GM23248 (cell line): Measurements from ENCODE around the gene CTRB2. TPM values are rescaled to one million over a fixed set of nuclear protein-coding genes. Genes with fewer than 3 reads are reported as not detected.

ENCODE experiments used
- DNase-seq: peaks from one replicate; pipeline ENCODE4 v3.0.0-alpha.2; 2015
- H2AFZ ChIP-seq: fragments of 200-600 bp; sonication (generic); 2 replicates; pipeline ENCODE4 v1.6.1; 2016; ENCODE audit warnings: antibody characterized with exemption
- H3F3A ChIP-seq: fragments of 200-600 bp; sonication (generic); 2 replicates; pipeline ENCODE4 v1.6.1; 2016; ENCODE audit warnings: mild to moderate bottlenecking, antibody characterized with exemption, mixed run types; ENCODE audit not compliant: insufficient read depth
- H3K27ac ChIP-seq: fragments of 200-600 bp; sonication (generic); 2 replicates; pipeline ENCODE4 v1.5.1; 2016; ENCODE audit warnings: mild to moderate bottlenecking
- H3K27me3 ChIP-seq: fragments of 200-600 bp; sonication (generic); replicated peaks from 2 replicates; pipeline ENCODE4 v1.6.1; 2016; ENCODE audit warnings: mild to moderate bottlenecking; ENCODE audit not compliant: insufficient read depth
- H3K36me3 ChIP-seq: fragments of 200-600 bp; sonication (generic); 2 replicates; pipeline ENCODE4 v1.6.1; 2016; ENCODE audit warnings: low read depth, mild to moderate bottlenecking
- H3K4me1 ChIP-seq: fragments of 200-600 bp; sonication (generic); 2 replicates; pipeline ENCODE4 v1.6.1; 2016; ENCODE audit warnings: mild to moderate bottlenecking; ENCODE audit not compliant: insufficient read depth
- H3K4me2 ChIP-seq: fragments of 200-600 bp; sonication (generic); one replicate; pipeline ENCODE4 v1.6.1; 2016; ENCODE audit warnings: mild to moderate bottlenecking; ENCODE audit not compliant: unreplicated experiment
- H3K4me3 ChIP-seq: fragments of 200-600 bp; sonication (generic); 2 replicates; pipeline ENCODE4 v1.5.1; 2016; ENCODE audit warnings: mild to moderate bottlenecking
- H3K79me2 ChIP-seq: fragments of 200-600 bp; sonication (generic); 2 replicates; pipeline ENCODE4 v1.6.1; 2016; ENCODE audit warnings: mild to moderate bottlenecking; ENCODE audit not compliant: insufficient read depth
- H3K9ac ChIP-seq: fragments of 200-600 bp; sonication (generic); 2 replicates; pipeline ENCODE4 v1.6.1; 2016; ENCODE audit warnings: mild to moderate bottlenecking
- H3K9me2 ChIP-seq: fragments of 200-600 bp; sonication (generic); 2 replicates; pipeline ENCODE4 v1.6.1; 2016; ENCODE audit warnings: mixed run types, mild to moderate bottlenecking, moderate library complexity; ENCODE audit not compliant: insufficient read depth
- H3K9me3 ChIP-seq: fragments of 200-600 bp; sonication (generic); one replicate; pipeline ENCODE4 v1.6.1; 2017; ENCODE audit warnings: low read depth
- H4K20me1 ChIP-seq: fragments of 200-600 bp; sonication (generic); 2 replicates; pipeline ENCODE4 v1.6.0; 2016; ENCODE audit not compliant: insufficient read depth
- EZH2 ChIP-seq: fragments of 200-600 bp; sonication (generic); IDR thresholded peaks from 2 replicates; pipeline ENCODE4 v1.6.1; 2018; ENCODE audit warnings: antibody characterized with exemption, mild to moderate bottlenecking; ENCODE audit not compliant: insufficient read depth, poor library complexity, severe bottlenecking
- EZH2phosphoT487 ChIP-seq: fragments of 200-600 bp; sonication (generic); IDR thresholded peaks from 2 replicates; pipeline ENCODE4 v1.6.1; 2018; ENCODE audit warnings: antibody characterized with exemption, moderate library complexity, mild to moderate bottlenecking, low read depth; ENCODE audit not compliant: insufficient read depth
- WGBS, 2 experiments: methylation state at CpG; one replicate each; pipeline ENCODE4 v1.1.6; 2015 to 2017; ENCODE audit warnings: low lambda C conversion rate in 2 of 2, low coverage in 1 of 2; ENCODE audit errors: missing lambda C conversion rate in 2 of 2; 5-methylcytosine and 5-hydroxymethylcytosine counted together
- in situ Hi-C: fragments of 300-500 bp; cut with MboI; formaldehyde crosslinking; loops from 2 replicates; pipeline ENCODE4 v1.15.0; 2020
- polyA plus RNA-seq: library from polyadenylated mRNA; unstranded; fragments of >200 nt; fragmentation: Nextera tagmentation; extraction: Ambion mirVana; gene quantifications from 2 replicates; pipeline ENCODE4 v1.2.1, GENCODE V29; 2016
- total RNA-seq: library from RNA; depleted of rRNA; stranded (reverse); fragments of >200 nt; shearing (Covaris generic); gene quantifications from 2 replicates; pipeline ENCODE4 v1.2.3, GENCODE V29; 2014

The CTRB2 gene
- total and polyA plus RNA-seq, 2 experiments from 2014 or later, result not detected

DNA sequence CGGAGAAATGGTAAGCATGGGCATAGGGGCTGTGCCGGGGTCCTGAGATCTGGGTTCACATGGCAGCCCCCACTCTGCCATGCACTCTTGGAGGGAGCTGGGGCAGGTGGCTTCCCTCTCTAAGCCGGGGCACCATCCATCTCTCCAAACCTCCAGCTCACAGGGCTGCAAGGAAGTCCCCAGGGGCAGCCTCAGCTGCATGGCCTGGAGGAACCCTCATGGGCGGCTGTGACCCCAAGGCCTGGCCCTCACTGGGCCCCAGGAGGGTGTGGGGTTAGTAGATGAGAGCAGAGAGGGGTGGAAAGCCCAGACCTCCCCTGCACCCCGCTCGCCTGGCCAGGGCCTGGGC lies 2.6 kb downstream of the CTRB2 start:
- Histone ChIP-seq H3K9ac (no peak overlapping the region), H4K20me1 (no peaks in the 10 kb centered on the region), H3K9me3 (no peaks in the 10 kb centered on the region), H3K4me3 (no peak overlapping the region), H3F3A (no peaks in the 10 kb centered on the region), H3K4me1 (no peaks in the 10 kb centered on the region), H3K27ac (no peak overlapping the region), H2AFZ (no peak overlapping the region), H3K79me2 (no peaks in the 10 kb centered on the region), H3K4me2 (no peak overlapping the region), H3K27me3 (no peaks in the 10 kb centered on the region), H3K9me2 (no peaks in the 10 kb centered on the region), H3K36me3 (no peaks in the 10 kb centered on the region)
- 93 to 100% methylated on average over 4 of the region's 6 CpGs for WGBS, 2 experiments
- TF ChIP-seq EZH2phosphoT487 (no peak), EZH2 (no peak)
- in situ Hi-C loops, result loop anchor here (25.0 kb wide), 2 partner anchors 408 to 558 kb away; partner anchors contain the start of gene ADAT1
- no peak for DNase-seq

GRCh38 chr16:75203667-75204409 lies 3.1 kb downstream of the CTRB2 start:
- H3K36me3 ChIP-seq, result no peaks in the 10 kb centered on the region
- 89 to 92% methylated on average over 13 of the region's 13 CpGs for WGBS, 2 experiments
- H3K4me3 ChIP-seq, result no peak overlapping the region
- no peak overlapping the region for H3K4me2 ChIP-seq
- H4K20me1 ChIP-seq, result no peaks in the 10 kb centered on the region
- no peaks in the 10 kb centered on the region for H3K9me2 ChIP-seq
- H3K27me3 ChIP-seq, result no peaks in the 10 kb centered on the region
- no peaks in the 10 kb centered on the region for H3K4me1 ChIP-seq
- in situ Hi-C loops, result loop anchor here (25.0 kb wide), 2 partner anchors 408 to 558 kb away; partner anchors contain the start of gene ADAT1
- H3K9ac ChIP-seq, result no peak overlapping the region
- TF ChIP-seq EZH2, result no peak
- TF ChIP-seq EZH2phosphoT487, result no peak
- H3K79me2 ChIP-seq, result no peaks in the 10 kb centered on the region
- no peak overlapping the region for H3K27ac ChIP-seq
- DNase-seq, result no peak
- H3K9me3 ChIP-seq, result no peaks in the 10 kb centered on the region
- no peaks in the 10 kb centered on the region for H3F3A ChIP-seq
- H2AFZ ChIP-seq, result no peak overlapping the region

DNA sequence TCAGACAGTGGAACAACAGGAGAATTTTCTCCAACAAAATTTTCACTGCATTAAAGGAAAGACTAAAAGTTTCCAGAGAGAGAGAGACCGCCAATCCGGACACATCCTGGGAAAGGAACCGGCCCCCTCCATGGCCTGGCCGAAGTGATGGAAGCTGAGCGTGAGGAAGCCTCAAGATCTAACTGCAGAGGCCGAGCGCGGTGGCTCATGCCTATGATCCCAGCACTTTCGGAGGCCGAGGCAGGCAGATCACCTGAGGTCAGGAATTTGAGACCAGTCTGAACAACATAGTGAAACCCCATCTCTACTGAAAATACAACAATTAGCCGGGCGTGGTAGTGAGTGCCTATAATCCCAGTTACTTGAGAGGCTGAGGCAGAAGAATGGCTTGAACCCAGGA lies 3.9 kb downstream of the CTRB2 start:
- Histone ChIP-seq H3K4me1 (no peaks in the 10 kb centered on the region), H3F3A (no peaks in the 10 kb centered on the region), H3K4me3 (no peak overlapping the region), H3K9me3 (no peaks in the 10 kb centered on the region), H3K36me3 (no peaks in the 10 kb centered on the region), H2AFZ (no peak overlapping the region), H3K27me3 (no peaks in the 10 kb centered on the region), H3K9me2 (no peaks in the 10 kb centered on the region), H4K20me1 (no peaks in the 10 kb centered on the region), H3K4me2 (no peak overlapping the region), H3K27ac (no peak overlapping the region), H3K79me2 (no peaks in the 10 kb centered on the region), H3K9ac (no peak overlapping the region)
- no peak for DNase-seq
- TF ChIP-seq EZH2, result no peak
- TF ChIP-seq EZH2phosphoT487, result no peak
- in situ Hi-C loops, result loop anchor here (25.0 kb wide), 2 partner anchors 409 to 559 kb away; partner anchors contain the start of gene ADAT1
- WGBS, 2 experiments, result 94 to 97% methylated on average over 12 of the region's 12 CpGs

- peaks cover 7% of the 10 kb centered on the region; the same call in 1 of the 2 replicates for H3K27me3 ChIP-seq
- 91 to 98% methylated on average over 13 of the region's 13 CpGs for WGBS, 2 experiments
- no peaks in the 10 kb centered on the region for H4K20me1 ChIP-seq
- no peaks in the 10 kb centered on the region for H3K9me2 ChIP-seq
- no peak overlapping the region for H2AFZ ChIP-seq
- H3K4me2 ChIP-seq, result no peak overlapping the region
- in situ Hi-C loops, result loop anchor here (25.0 kb wide), 2 partner anchors 410 to 560 kb away; partner anchors contain the start of gene ADAT1
- no peaks in the 10 kb centered on the region for H3K79me2 ChIP-seq
- H3F3A ChIP-seq, result no peaks in the 10 kb centered on the region
- TF ChIP-seq EZH2phosphoT487, result no peak
- TF ChIP-seq EZH2, result no peak
- H3K36me3 ChIP-seq, result no peaks in the 10 kb centered on the region
- H3K4me1 ChIP-seq, result no peaks in the 10 kb centered on the region
- no peak overlapping the region for H3K4me3 ChIP-seq
- no peak overlapping the region for H3K27ac ChIP-seq
- no peak for DNase-seq
- H3K9me3 ChIP-seq, result no peaks in the 10 kb centered on the region
- H3K9ac ChIP-seq, result no peak overlapping the region
Observed at GRCh38 chr16:75202069-75202590, 4.8 kb downstream of the CTRB2 start.
